B cell (primary cell): ENCODE measurements around the gene HPCA. TPM values are rescaled to one million over a fixed set of nuclear protein-coding genes. Genes with fewer than 3 reads are reported as not detected.

Source experiments
- ATAC-seq: fragments of 200-7000 bp; cut with Tn5 transposase; one replicate; pipeline ENCODE4 v1.10.0; 2021; ENCODE audit warnings: low read depth, mild to moderate bottlenecking, moderate number of reproducible peaks, moderate library complexity
- CTCF ChIA-PET: fragments of 350-600 bp; sonication (Branson Sonifier 250); formaldehyde crosslinking; loops from one replicate; lab custom pipeline; 2021; ENCODE audit warnings: antibody characterized with exemption, inconsistent platforms; lab: Charles Lee
- POLR2A ChIA-PET: fragments of 350-600 bp; sonication (Branson Sonifier 250); formaldehyde crosslinking; loops from one replicate; lab custom pipeline; 2021; ENCODE audit warnings: antibody characterized with exemption; lab: Charles Lee
- DNase-seq: peaks from one replicate; pipeline ENCODE4 v3.0.0; 2013
- H2AFZ ChIP-seq: 2 replicates; pipeline ENCODE4 v1.6.1; 2012; ENCODE audit warnings: mild to moderate bottlenecking, low read depth, low read length; ENCODE audit not compliant: insufficient read depth, poor library complexity, severe bottlenecking
- H3K27ac ChIP-seq, 2 donors: 1 replicate in 1 of 2; 2 replicates in 1 of 2; pipeline ENCODE4 v1.5.1; 2012 to 2013; ENCODE audit warnings: low read length in 2 of 2, mild to moderate bottlenecking in 2 of 2, moderate library complexity in 1 of 2
- H3K27me3 ChIP-seq, 4 experiments: fragments of 200-600 bp in 1 of 4; sonication (generic) in 1 of 4; replicated peaks in 1 of 4; 1 replicate in 2 of 4; 2 replicates in 2 of 4; pipeline versions ENCODE4 v1.6.1 to v1.7.0; 2013 to 2016; ENCODE audit warnings: low read length in 3 of 4, mild to moderate bottlenecking in 2 of 4, mixed read lengths in 1 of 4, moderate library complexity in 1 of 4; ENCODE audit not compliant: insufficient read depth in 4 of 4, control insufficient read depth in 3 of 4; ENCODE audit errors: control extremely low read depth in 1 of 4
- H3K36me3 ChIP-seq, 2 experiments: replicated peaks in 1 of 2; 1 replicate in 1 of 2; 2 replicates in 1 of 2; pipeline versions ENCODE4 v1.6.1 to v1.7.1; 2013; ENCODE audit warnings: low read length in 1 of 2; ENCODE audit not compliant: insufficient read depth in 2 of 2, control insufficient read depth in 1 of 2; ENCODE audit errors: control extremely low read depth in 1 of 2, extremely low read depth in 1 of 2
- H3K4me1 ChIP-seq, 2 donors: fragments of 200-600 bp in 1 of 2; sonication (generic) in 1 of 2; 1 replicate in 1 of 2; 2 replicates in 1 of 2; pipeline versions ENCODE4 v1.5.1 to v1.6.1; 2013 to 2017; ENCODE audit warnings: low read length in 2 of 2; ENCODE audit not compliant: control insufficient read depth in 2 of 2, insufficient read depth in 2 of 2
- H3K4me2 ChIP-seq: replicated peaks from 2 replicates; pipeline ENCODE3; 2012; ENCODE audit warnings: mild to moderate bottlenecking, low read depth, low read length; ENCODE audit not compliant: poor library complexity, severe bottlenecking
- H3K4me3 ChIP-seq, 5 experiments: fragments of 200-600 bp in 1 of 5; sonication (generic) in 1 of 5; 1 replicate in 3 of 5; 2 replicates in 2 of 5; pipeline versions ENCODE4 v1.5.1 to v1.7.0; 2011 to 2016; ENCODE audit warnings: low read length in 4 of 5, mild to moderate bottlenecking in 4 of 5, low read depth in 2 of 5, control low read depth in 1 of 5, moderate library complexity in 1 of 5; ENCODE audit not compliant: insufficient read depth in 1 of 5; ENCODE audit errors: control extremely low read depth in 1 of 5, extremely low read depth in 1 of 5
- H3K79me2 ChIP-seq: fragments of 200-600 bp; sonication (generic); one replicate; pipeline ENCODE4 v1.6.0; 2016; ENCODE audit warnings: low read length; ENCODE audit not compliant: control insufficient read depth, insufficient read depth
- H3K9ac ChIP-seq: fragments of 200-600 bp; sonication (generic); 2 replicates; pipeline ENCODE4 v1.6.1; 2017; ENCODE audit warnings: mild to moderate bottlenecking, low read length, moderate library complexity
- H3K9me3 ChIP-seq, 3 donors: one replicate each; pipeline versions ENCODE4 v1.6.1 to v1.7.1; 2013; ENCODE audit warnings: low read length in 2 of 3; ENCODE audit not compliant: control insufficient read depth in 2 of 3, insufficient read depth in 1 of 3; ENCODE audit errors: control extremely low read depth in 1 of 3
- H4K20me1 ChIP-seq: 2 replicates; pipeline ENCODE4 v1.6.0; 2012; ENCODE audit warnings: mild to moderate bottlenecking, low read length; ENCODE audit not compliant: insufficient read depth, control insufficient read depth, poor library complexity, severe bottlenecking
- H3K27ac Mint-ChIP-seq: one replicate; pipeline ENCODE4 v1.8.0; 2021; ENCODE audit warnings: mixed read lengths
- H3K27me3 Mint-ChIP-seq: one replicate; pipeline ENCODE4 v1.8.0; 2021; ENCODE audit warnings: mixed read lengths
- H3K4me1 Mint-ChIP-seq: one replicate; pipeline ENCODE4 v1.8.0; 2021; ENCODE audit warnings: mixed read lengths
- H3K4me3 Mint-ChIP-seq: one replicate; pipeline ENCODE4 v1.8.0; 2021; ENCODE audit warnings: mixed read lengths
- H3K9me3 Mint-ChIP-seq: one replicate; pipeline ENCODE4 v1.8.0; 2022; ENCODE audit warnings: mixed read lengths; ENCODE audit not compliant: insufficient read depth
- EZH2 ChIP-seq: IDR thresholded peaks from 2 replicates; pipeline ENCODE4 v1.6.1; 2012; ENCODE audit warnings: borderline replicate concordance, low read depth, mild to moderate bottlenecking, moderate library complexity, low read length; ENCODE audit not compliant: insufficient read depth, poor library complexity, severe bottlenecking
- WGBS: methylation state at CpG from one replicate; pipeline ENCODE4 v1.1.5; 2013; ENCODE audit warnings: missing lambda C conversion rate; ENCODE audit not compliant: insufficient coverage; 5-methylcytosine and 5-hydroxymethylcytosine counted together
- intact Hi-C: fragments of 100-400 bp; cut with micrococcal nuclease; formaldehyde crosslinking; loops from one replicate; pipeline ENCODE4 v1.10.0; 2022
- polyA plus RNA-seq: library from polyadenylated mRNA; depleted of rRNA; stranded (reverse); fragments of >200 nt; gene quantifications from 2 replicates; pipeline ENCODE4 v1.2.3, GENCODE V29; 2012
- total RNA-seq, 2 donors: library from RNA; stranded (reverse); fragments of 120-200 nt in 1 of 2; gene quantifications; 1 replicate in 1 of 2; 2 replicates in 1 of 2; pipeline versions ENCODE4 v1.2.3 to v1.2.4, GENCODE V29; 2013 to 2022
- TF ChIP-seq, protein P1 (sequence below): fragments of 200-600 bp; IDR thresholded peaks from one replicate; pipeline ENCODE4 v1.8.0; 2022; ENCODE audit warnings: antibody characterized with exemption, mild to moderate bottlenecking

HPCA gene
- total and polyA plus RNA-seq, 2 donors (not counting 1 experiment from before 2014, with no cell fraction given): 0.06 TPM; not detected in 1

DNA sequence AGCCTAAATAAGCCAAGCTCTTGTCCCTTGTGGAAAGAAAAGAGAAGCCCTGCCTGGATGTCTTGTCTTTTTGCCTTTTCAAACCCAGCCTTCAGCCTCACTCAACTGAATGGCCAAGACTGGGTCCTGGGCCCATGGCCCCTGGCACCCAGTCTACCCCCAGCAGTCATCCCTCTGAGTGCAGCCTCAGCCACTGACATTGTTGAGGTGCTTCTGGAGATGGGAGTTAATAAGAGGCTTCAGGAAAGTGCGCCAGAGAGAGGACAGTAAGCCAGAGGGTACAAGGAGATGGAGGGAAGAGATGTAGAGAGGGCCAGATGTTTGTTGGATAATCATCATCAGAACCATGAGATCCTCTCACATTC lies 22.4 kb upstream of the HPCA start:
- Histone ChIP-seq H3K36me3 (peaks cover 6 to 21% of the 10 kb centered on the region in 2 experiments), H2AFZ (no peak overlapping the region), H3K4me2 (no peak overlapping the region), H3K27ac (no peak overlapping the region), H3K79me2 (no peaks in the 10 kb centered on the region), H4K20me1 (no peaks in the 10 kb centered on the region), H3K4me3 (no peak overlapping the region), H3K27me3 (no peaks in the 10 kb centered on the region), H3K4me1 (no peaks in the 10 kb centered on the region), H3K9ac (no peak overlapping the region), H3K9me3 (no peaks in the 10 kb centered on the region)
- intact Hi-C loops: no loop called here
- Mint-ChIP-seq H3K9me3 (no peaks in the 10 kb centered on the region), H3K27me3 (no peaks in the 10 kb centered on the region), H3K4me1 (no peaks in the 10 kb centered on the region), H3K4me3 (no peak overlapping the region), H3K27ac (no peak overlapping the region)
- DNase-seq (no peak), ATAC-seq (no peak)
- WGBS: no CpG with 5 or more reads among the region's 1 CpG
- CTCF ChIA-PET: interaction anchor here (0.8 to 1.3 kb wide), 3 partner anchors 8 to 230 kb away, joined by 3 to 5 read pairs (median 4); no protein-coding TSS in a partner anchor
- POLR2A ChIA-PET: no interaction called here
- no peak for TF ChIP-seq EZH2
- TF ChIP-seq, protein P1, sequence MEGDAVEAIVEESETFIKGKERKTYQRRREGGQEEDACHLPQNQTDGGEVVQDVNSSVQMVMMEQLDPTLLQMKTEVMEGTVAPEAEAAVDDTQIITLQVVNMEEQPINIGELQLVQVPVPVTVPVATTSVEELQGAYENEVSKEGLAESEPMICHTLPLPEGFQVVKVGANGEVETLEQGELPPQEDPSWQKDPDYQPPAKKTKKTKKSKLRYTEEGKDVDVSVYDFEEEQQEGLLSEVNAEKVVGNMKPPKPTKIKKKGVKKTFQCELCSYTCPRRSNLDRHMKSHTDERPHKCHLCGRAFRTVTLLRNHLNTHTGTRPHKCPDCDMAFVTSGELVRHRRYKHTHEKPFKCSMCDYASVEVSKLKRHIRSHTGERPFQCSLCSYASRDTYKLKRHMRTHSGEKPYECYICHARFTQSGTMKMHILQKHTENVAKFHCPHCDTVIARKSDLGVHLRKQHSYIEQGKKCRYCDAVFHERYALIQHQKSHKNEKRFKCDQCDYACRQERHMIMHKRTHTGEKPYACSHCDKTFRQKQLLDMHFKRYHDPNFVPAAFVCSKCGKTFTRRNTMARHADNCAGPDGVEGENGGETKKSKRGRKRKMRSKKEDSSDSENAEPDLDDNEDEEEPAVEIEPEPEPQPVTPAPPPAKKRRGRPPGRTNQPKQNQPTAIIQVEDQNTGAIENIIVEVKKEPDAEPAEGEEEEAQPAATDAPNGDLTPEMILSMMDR: no peak

DNA sequence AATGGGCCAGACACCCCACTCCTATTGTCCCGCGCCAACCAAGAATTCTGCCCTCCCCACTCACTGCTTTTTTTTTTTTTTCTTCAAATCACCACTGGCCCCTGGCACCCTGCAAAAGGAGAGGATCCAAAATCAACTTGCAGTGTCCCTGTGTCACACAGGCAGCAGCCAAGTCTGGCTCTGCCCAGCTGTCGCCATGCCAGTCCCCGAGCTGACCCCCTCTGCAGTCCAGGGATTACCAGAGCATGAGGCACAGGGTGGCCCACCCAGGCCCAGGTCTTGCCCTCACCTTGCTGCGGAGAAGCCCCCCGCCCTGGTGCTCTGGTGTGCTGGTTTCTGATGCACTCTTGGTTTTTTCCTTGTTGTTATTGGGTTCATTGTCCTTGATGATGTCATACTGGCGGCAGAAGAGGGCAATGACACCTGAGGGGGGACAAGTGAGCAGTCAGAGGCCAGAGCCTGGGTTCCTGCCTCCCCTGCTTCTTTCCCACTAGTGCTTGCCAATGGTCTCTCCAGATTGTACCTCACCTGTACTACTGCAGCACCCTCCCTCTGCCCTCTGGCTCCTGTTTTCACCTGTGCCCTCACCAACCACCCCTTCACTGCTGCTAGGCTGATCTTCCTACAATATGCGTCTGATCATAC lies 21.8 kb upstream of the HPCA start:
- no peaks in the 10 kb centered on the region for H3K9me3 ChIP-seq
- CTCF ChIA-PET: interaction anchor here (0.8 to 1.3 kb wide), 2 partner anchors 7 to 230 kb away, joined by 3 to 4 read pairs; no protein-coding TSS in a partner anchor
- H3K4me1 ChIP-seq: no peaks in the 10 kb centered on the region
- TF ChIP-seq, protein P1: no peak
- TF ChIP-seq EZH2: no peak
- H4K20me1 ChIP-seq: no peaks in the 10 kb centered on the region
- Mint-ChIP-seq H3K27ac (no peak overlapping the region), H3K27me3 (peaks cover 5% of the 10 kb centered on the region), H3K4me1 (peaks cover 5% of the 10 kb centered on the region), H3K4me3 (no peak overlapping the region), H3K9me3 (no peaks in the 10 kb centered on the region)
- H3K9ac ChIP-seq: no peak overlapping the region
- POLR2A ChIA-PET: no interaction called here
- WGBS: 94% methylated on average over 7 of the region's 8 CpGs
- no peak overlapping the region for H2AFZ ChIP-seq
- no peak for ATAC-seq
- H3K4me3 ChIP-seq: no peak overlapping the region
- no peak overlapping the region for H3K27ac ChIP-seq
- H3K79me2 ChIP-seq: no peaks in the 10 kb centered on the region
- DNase-seq: no peak
- H3K27me3 ChIP-seq: peaks cover 0 to 2% (median 0%) of the 10 kb centered on the region in 4 experiments
- peaks cover 6 to 21% of the 10 kb centered on the region in 2 experiments for H3K36me3 ChIP-seq
- intact Hi-C loops: no loop called here
- no peak overlapping the region for H3K4me2 ChIP-seq
